NT2/D1 (cell line): ENCODE results near the gene PRKCB.

Experiments used
- SUZ12 ChIP-seq: IDR thresholded peaks from 2 replicates; pipeline ENCODE4 v1.6.1; 2011; ENCODE audit not compliant: insufficient read length, insufficient read depth; ENCODE audit errors: extremely low read depth
- YY1 ChIP-seq: IDR thresholded peaks from 2 replicates; pipeline ENCODE4 v1.6.1; 2011; ENCODE audit not compliant: insufficient read length, insufficient read depth
- ZNF274 ChIP-seq: IDR thresholded peaks from 2 replicates; pipeline ENCODE4 v1.6.1; 2011; ENCODE audit warnings: mild to moderate bottlenecking, low read depth, low read length

DNA sequence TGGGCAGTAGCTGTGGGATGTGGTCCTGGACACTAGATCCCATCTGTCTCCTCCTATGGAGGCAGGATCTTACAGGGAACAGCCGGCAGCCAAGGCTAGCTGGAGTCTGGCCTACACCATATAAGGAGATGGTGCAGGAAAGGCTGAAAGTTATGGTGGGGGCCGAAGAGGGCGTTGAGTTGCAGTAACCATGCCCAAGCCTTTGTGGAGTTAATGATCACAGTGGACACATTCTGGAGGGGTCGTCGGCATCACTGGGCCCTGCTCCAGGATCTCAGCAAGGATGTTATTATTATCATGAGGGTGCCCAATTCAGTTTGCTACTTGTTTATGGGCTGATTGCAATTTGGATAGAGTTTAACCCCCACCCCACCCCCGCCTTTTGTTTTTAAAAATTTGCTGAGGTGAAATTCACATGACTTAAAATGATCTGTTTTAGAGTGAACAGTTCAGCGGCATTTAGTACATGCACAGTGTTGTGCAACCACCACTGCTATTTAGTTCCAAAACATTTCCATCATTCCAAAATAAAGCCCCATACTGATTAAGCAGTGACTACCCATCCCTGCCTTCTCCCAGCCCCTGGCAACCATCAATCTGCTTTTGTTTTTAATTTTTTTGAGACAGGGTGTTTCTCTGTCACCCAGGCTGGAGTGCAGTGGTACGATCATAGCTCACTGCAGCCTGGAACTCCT, 236.0 kb downstream of the PRKCB start:
- TF ChIP-seq SUZ12: no peak
- TF ChIP-seq ZNF274: no peak
- no peak for TF ChIP-seq YY1
